ENCODE measurements around the gene NRP2. TPM values are rescaled to one million over a fixed set of nuclear protein-coding genes. Genes with fewer than 3 reads are reported as not detected.
A peak's percentile ranks its signal among the peaks of the same experiment; 100 is the strongest.

The NRP2 gene
- total RNA-seq, 1 experiment from 2014 or later = 5.4 TPM

DNA sequence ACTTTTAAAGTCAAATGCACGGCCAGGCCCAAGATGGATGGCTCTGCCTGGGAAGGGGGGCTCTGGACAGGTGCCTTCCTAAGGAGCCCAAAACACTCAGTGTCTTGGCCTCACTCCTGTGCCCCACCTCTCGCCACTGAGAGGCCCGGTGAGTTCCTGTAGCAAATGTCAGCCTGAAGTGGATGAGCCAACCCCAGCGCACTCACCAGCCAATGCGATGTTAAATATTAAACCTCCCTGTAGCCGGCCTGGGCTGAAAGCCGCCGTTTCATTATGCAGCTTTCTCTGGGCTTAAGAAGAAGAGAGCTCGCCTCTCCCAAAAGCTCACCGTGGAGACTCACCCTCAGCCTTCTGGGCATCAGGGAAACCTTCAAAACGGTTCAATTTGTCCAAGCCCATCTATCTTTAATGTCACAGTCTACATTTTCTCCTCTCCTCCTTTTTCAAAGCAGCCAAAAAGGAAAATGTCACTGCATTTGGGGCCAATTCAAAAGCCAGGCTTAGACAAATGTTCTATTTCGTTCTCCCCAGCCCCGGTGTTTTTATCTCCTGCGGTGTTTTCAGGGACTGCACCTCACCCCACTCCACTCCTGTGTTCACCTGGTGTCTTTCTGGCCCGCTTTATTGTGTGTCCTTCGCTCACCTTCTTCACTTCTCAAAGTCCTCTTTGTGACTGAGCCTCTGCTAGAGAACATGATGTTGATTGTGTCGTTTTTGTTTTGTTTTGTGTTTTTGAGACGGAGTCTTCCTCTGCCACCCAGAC is 124.0 kb downstream of the NRP2 start:
- DNase-seq (ENCODE audit: low spot score) = no peak

DNA sequence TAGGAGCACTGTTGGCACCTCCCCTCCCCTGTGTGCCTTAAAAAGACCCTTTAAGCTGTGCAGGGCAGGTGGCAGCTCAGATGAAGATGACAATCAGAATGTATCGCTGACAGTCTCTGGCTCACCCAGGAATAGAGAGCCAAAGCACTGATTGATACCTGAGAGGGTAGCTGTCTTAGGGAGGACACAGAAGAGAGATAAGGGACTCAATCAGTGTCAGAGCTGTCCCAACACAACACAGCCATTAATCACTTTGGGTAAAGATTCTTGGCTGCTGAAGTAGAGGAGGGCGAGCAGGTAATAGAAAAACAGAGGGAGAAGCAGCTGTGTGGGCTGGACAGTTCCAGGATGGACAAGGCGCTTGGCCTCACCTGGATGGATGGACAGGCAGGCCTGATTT is 124.9 kb downstream of the NRP2 start:
- DNase-seq (ENCODE audit: low spot score) = no peak

DNA sequence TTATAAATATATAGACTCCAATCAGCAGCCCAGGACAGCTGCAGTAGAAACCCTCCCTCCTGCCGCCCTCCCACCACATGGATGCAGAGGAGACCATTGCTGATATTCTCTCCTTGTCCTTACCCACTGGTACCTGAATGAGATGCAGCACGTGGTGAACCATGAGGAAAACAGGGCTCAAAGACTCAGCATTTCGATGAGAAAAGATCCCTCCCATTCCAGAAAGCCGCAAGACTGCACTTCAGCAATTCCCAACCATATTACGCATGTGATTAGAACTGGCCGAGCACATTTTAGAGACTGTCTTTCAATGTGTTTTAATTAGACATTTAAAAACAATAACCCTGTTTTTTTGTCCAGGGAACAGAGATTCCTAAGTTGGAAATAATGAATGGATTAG is 125.5 kb downstream of the NRP2 start:
- DNase-seq (ENCODE audit: low spot score) = no peak

DNA sequence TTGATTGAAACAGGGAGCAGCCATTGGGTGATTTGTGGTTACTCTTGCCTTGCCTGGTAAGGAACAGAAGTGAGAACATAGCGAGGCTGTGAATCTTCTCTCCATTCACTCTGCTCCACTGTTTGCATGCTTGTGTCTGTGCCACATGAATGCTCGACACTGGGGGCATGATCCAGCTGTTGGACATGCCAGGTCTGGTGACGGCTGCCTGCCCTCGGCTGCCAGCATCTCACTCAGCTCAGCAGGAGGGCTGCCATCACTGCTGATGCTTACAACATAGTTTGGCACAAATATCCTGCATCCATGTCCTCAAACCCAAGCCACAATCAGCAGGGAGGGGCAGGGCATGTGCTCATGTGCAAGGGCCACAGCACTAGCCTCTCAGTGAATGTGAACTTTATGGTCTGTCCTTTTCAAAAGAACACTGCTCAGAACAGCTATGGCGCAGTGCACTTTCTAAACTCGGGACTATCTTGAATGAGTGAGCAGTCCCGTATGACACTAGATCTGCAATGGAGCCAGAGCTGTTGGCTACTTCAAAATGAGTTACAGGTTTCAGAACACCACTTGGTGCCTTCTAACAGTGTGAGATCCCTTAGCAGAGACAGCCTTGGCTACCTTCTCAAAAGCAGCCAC is 126.3 kb downstream of the NRP2 start:
- DNase-seq (ENCODE audit: low spot score) = no peak

DNA sequence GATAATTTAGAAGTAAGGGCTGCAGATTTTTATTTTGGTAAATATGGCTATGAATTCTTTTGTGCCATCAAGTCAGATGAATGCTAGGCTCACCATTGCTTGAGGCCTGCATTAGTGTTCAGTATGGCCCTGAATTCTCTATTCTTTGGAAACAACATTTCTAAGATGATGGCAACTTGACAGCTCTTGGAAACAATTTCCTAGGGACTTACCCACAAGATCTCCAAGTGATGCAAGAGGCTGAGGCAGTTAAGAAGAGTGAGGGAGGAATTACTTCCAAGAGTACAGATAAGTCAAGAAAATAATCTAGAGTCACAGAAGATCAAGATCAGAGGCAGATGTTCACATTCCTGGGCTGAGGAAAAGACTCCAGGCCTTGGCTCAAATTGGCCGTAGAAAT is 129.1 kb downstream of the NRP2 start:
- DNase-seq (ENCODE audit: low spot score) = no peak

DNA sequence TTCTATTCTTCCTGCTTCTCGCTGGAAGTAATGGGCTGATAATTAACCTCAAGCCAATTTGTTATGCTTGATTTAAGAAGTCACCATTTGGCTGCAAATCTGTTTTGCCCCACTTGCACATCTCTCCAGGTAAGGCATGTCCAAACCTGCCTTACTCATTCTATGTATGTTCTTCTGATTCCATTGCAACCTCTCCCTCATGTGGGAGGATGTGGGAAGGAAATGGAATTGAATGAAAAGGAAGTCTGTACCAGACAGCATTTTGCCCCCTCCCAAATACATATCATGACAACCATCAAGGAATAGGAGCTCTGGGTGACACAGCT is 131.7 kb downstream of the NRP2 start:
- DNase-seq (ENCODE audit: low spot score) = no peak

DNA sequence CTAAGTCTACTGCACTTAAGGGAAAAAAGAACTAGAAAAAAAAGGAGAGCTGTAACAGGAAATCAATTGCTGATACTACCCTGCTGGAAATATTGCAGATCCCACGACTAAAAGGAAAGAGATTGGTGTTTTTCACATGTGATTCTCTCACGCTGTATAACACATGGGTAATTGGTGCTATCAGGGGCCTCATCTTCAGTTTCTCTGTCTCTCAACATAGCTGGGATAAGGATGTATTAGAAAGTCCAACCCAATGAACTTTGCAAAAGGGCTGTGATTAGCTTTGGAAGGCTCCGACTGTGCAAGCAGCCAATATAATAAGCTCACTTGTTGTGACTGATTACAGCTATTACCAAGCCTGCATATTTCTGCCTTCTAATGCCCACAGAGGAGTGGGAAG is 133.4 kb downstream of the NRP2 start:
- DNase-seq (ENCODE audit: low spot score) = no peak

DNA sequence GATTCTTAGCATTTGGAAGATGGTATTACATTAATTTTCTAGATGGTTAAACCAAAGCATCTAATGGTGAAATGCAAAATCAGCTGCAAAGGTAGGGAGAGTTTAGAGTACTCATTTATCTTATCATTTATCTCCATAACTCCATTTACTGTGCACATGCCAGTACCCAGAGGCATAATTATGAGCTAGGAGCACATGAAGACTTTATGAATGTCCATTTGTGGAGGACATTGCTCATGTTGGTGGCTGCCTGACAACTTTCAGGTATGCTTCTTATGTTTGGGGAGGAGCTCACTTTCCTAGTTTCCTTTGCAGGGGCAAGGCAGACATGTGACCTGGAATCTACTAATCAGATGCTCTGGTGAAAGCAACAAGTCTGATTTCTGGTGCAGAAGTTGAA is 134.0 kb downstream of the NRP2 start:
- DNase-seq (ENCODE audit: low spot score) = no peak

DNA sequence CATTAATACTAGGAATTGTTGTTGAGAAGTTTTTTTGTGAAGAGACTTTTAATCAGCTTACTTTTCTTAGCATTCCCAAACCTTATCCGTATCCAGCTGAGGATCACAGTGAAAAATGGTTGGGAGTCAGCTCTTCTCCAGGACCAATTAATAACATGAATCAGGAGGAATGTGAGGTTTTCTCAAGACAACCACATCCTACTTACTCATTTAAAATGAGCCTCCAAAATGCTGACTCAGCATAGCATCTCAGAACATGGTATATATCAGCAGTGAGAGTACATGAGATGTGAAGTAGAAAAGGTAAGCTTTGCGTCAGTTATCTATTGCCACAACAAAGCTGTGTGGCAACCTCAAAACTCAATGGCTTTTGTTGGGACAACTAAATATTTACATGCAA is 140.3 kb downstream of the NRP2 start:
- peak; percentile 50 for DNase-seq (ENCODE audit: low spot score)

DNA sequence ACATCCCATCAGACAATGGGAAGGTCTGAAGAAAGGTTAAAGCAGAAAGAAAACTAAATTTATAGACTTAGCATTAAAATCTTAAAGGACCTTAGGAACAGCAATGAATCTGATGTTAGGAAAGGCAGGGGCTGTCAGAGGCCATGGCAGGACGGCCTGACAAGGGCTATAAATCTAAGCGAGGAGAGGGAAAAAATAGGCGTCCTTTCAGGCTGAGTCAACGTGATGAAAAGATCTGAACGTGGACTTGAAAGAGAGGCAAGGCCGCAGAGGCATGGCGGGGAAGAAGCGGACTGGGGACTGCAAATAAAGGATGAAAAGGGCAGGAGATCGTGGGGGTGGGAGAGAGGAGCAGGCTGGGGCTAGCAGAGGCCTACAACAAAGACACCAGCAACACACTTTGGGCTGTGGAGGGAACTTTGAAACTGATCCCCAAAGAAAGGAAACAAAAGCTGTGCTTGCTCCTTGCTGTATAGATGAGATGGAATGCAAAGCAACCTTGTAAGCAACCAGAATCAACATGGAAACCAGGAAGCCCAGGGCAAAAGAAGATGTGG is 145.6 kb downstream of the NRP2 start:
- DNase-seq (ENCODE audit: low spot score) = no peak

DNA sequence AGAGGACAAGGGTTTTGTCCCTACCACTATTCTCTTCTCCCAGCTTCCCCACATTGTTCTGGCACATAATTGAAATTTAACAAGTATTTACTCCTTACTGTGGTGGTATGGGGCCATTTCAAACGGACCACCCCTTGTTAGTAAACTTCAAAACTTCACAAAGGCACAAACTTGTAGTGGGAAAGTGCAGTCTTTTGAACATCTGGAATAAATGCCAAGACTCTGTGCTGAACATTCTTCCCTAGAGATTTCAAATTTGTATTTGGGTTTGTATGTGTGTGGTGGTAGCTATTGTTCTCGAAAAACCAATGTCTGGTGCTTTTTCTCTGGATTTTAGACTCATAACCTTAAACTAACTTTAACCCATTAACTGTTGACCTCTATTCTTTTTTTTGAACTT is 151.6 kb downstream of the NRP2 start:
- no peak for DNase-seq (ENCODE audit: low spot score)

DNA sequence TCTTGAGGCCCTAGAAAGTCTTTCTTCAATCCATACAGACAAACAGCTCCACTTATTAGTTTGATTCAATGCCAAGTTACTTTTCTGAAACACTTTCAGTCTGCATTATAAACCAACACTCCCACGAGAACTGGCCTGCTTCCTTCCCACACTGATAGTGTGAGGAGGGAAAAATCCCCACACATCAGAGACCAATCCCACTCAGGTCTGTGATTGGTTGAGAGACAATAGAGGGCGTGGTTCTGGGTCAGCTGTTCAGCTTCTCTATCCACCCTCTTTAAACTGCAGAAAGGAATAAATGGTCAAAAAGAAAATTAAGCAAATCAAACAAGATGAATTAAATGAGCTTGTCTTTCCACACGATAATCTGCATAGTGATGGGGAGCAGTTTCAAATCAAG is 152.5 kb downstream of the NRP2 start:
- peak; percentile 9 for DNase-seq (ENCODE audit: low spot score)

DNA sequence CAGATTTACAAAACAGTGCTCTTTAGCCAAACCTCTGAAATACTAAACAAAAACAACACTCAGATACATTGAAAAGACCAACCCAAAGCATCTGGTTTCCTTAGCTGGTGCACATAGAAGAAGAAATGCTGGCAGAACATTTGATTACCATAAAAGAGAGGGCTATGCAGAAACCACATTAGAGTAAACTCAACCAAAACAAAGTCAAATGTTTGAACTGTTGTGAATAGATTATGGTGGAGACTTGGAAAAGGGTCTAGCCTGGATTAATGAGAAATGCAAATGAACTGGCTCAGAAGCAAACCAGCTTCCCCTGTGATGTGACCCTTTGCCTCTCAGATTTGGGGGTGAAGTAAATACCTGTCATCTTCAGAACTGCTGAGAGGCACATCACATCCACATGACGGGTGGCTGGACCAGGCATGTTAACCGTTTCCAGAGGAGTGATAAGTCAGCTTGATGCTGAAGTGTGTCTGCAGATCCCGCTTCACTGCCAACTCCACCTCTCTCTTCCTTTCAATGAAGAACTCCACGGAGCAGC is 153.0 kb downstream of the NRP2 start:
- no peak for DNase-seq (ENCODE audit: low spot score)

DNA sequence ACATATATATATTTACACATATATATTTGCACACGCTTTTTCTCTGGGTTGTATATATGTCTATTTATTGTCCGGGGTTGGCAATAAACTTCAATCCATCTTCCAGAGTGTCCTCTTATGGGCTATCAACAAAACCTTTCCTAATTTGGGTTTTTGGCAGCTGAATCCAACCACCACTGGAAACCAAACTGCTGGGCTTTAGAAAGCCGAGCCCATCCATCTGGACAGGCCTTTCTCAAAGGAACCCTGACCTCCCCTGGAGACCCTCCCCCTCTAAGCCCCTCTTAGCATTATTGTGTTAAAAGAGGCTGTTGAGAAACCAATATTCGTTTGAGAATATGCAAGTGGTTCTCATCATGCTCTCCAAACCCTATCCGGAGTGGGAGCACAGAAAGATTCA is 153.6 kb downstream of the NRP2 start:
- DNase-seq (ENCODE audit: low spot score) = no peak

DNA sequence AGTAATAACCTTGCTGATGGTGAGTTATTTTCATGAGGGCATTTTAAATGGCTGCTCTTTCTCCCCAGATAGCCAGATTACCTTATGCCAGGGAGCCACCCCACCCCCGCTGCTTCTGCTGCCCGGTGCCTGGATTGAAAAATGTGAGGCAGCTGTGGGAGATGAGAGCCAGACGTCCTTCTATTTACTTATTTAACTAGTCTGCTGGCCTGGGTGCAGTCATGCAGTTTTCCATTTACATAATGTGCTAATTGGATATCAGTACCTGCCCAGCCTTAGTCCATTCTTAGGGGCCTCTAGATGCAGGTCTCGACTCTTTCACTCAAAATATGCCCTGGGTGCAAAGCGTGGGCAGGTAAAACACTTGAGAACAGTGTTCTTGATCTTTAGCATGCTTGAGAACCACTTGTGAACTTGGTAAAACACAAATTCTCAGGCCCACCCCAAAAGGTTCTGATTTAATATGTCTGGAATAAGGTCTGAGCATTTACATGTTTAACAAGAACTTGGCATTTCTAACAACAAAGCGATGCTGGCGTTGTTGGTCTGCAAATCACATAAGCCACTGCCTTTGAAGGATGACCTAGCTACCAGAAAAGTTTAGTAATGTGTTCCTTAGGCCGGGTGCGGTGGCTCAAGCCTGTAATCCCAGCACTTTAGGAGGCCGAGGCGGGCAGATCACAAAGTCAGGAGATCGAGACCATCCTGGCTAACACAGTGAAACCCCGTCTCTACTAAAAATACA is 154.3 kb downstream of the NRP2 start:
- DNase-seq (ENCODE audit: low spot score) = no peak

DNA sequence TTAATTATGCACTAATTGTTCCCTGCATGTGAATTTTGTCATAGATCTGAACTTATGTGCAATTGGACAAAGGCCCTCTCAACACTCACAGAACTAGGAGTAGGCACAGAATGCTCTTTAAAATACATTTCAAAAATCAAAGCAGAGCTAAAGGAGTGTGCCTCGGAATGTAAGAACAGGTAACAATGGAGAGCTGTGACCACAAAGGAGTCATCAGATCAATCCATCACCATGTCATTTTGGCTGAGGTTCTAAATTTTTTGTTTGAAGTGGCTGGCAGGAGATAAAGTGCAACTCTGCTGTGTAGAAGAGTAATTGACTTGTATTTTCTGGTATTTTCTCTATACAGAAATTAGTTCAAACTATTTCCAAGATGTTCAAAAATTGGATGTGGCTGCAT is 155.4 kb downstream of the NRP2 start:
- no peak for DNase-seq (ENCODE audit: low spot score)

DNA sequence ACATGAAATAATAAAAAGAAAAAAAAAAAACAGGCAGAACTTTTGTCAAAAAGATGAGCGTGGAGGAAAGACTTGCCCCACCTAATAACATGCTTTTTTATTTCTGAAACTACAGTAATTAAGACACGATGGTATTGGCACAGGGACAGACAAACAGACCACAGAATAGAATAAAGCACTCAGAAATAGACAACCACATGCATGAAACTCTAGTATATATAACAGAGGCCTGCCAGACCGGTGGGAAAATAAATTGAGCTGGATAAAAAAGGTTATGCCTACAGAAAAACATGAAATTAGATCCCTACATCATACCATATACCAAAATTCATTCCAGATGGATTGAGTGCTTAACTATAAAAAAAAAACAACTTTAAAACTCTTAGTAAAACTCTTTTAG is 163.1 kb downstream of the NRP2 start:
- no peak for DNase-seq (ENCODE audit: low spot score)
